GM18951 (cell line): ENCODE results near the gene UBLCP1.

Experiments
- POLR2A ChIP-seq: IDR thresholded peaks from 4 replicates; pipeline ENCODE4 v1.6.1; 2011; ENCODE audit warnings: mild to moderate bottlenecking; ENCODE audit not compliant: insufficient read length, insufficient read depth; ENCODE audit errors: extremely low read depth
- in situ Hi-C: fragments of 300-500 bp; cut with MboI; formaldehyde crosslinking; loops from one replicate; pipeline ENCODE4 v1.12.0; 2022; ENCODE audit warnings: low sequenced_read_pairs, mixed read lengths, inconsistent platforms; ENCODE audit not compliant: unreplicated experiment

Gene UBLCP1

DNA sequence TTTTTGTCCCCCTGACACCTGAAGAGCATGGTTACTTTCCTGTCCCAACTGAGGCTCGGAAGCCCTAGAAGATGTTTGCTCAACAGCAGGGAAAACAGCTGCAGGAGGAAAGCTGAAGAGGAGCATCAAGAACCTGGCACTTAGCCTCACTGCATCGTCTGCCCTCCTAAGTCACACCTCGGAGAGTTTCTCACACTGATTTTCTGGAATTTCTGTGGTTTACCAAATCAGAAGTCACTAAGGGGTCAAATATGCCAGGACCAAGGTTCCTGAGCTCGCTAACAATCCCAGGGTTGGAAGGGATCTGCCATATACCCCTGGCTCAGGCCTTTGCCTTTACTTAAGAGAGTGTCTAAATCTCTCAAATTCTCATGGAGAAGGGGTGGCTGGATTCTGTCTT is 61.9 kb downstream of the UBLCP1 start:
- in situ Hi-C loops: no loop called here
- no peak for TF ChIP-seq POLR2A

GRCh38 chr5:159330131-159330800 is 67.2 kb downstream of the UBLCP1 start, which contains the start of gene IL12B:
IL12B (minus strand) TSS chr5:159330487; CDS start chr5:159326782, 3,705 bp downstream.
- no peak for TF ChIP-seq POLR2A
- in situ Hi-C loops: loop anchor here (10.0 kb wide), 1 partner anchor 95 kb away; no protein-coding TSS in a partner anchor

- in situ Hi-C loops: loop anchor here (10.0 kb wide), 1 partner anchor 93 kb away; no protein-coding TSS in a partner anchor
- no peak for TF ChIP-seq POLR2A
Measured at GRCh38 chr5:159331093-159331973, 68.2 kb downstream of the UBLCP1 start.

- no peak for TF ChIP-seq POLR2A
- in situ Hi-C loops: loop anchor here (10.0 kb wide), 1 partner anchor 92 kb away; no protein-coding TSS in a partner anchor
Measured at GRCh38 chr5:159332800-159333544, 69.9 kb downstream of the UBLCP1 start.

DNA sequence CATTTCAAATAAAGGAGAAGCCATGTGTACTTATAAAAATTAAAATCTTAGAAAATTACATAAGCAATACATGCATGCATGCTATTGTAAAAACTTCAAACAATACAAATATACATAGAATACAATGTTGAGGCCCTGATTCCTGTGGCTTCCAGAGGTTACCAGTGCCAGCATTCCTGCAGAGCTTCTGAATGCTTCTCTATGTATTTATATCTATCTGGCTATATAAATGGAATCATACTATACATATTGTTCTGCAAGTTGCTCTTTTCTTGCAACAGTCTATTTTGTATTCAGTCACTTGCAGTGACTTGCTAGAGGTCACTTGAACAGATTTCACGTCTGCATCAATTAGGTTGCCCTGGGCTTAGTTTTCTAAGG is 70.4 kb downstream of the UBLCP1 start:
- in situ Hi-C loops: loop anchor here (10.0 kb wide), 1 partner anchor 91 kb away; no protein-coding TSS in a partner anchor
- no peak for TF ChIP-seq POLR2A
